Brain microvascular endothelial cell (primary cell): ENCODE results near the gene FCN2.

Experiments
- DNase-seq: peaks from one replicate; pipeline ENCODE4 v3.0.0-alpha.2; 2020
- H3K27ac ChIP-seq: fragments of 250-450 bp; sonication (Bioruptor Pico); 2 replicates; pipeline ENCODE4 v1.5.1; 2020; ENCODE audit warnings: mild to moderate bottlenecking, moderate library complexity
- H3K27me3 ChIP-seq: fragments of 250-450 bp; sonication (Bioruptor Pico); replicated peaks from 2 replicates; pipeline ENCODE4 v1.5.1; 2020; ENCODE audit warnings: mild to moderate bottlenecking
- H3K36me3 ChIP-seq: fragments of 250-450 bp; sonication (Bioruptor Pico); replicated peaks from 2 replicates; pipeline ENCODE4 v1.5.1; 2020; ENCODE audit warnings: mild to moderate bottlenecking
- H3K4me3 ChIP-seq: 2 replicates; pipeline ENCODE4 v1.5.1; 2011; ENCODE audit warnings: low read depth, mild to moderate bottlenecking, control low read depth, low read length, moderate library complexity
- CTCF ChIP-seq: IDR thresholded peaks from 2 replicates; pipeline ENCODE4 v1.5.1; 2011; ENCODE audit warnings: low read depth, mild to moderate bottlenecking, moderate library complexity, low read length, control low read depth, inconsistent platforms; ENCODE audit errors: missing control alignments
- in situ Hi-C: cut with HindIII; loops from 2 replicates; pipeline ENCODE4 v1.10.0; 2017; ENCODE audit warnings: low sequenced_read_pairs, low pct_ligation_motif_present

Gene FCN2

GRCh38 chr9:134899168-134899567, 18.6 kb downstream of the FCN2 start:
- H3K36me3 ChIP-seq, result no peaks in the 10 kb centered on the region
- no peak overlapping the region for H3K4me3 ChIP-seq
- no peak overlapping the region for H3K27ac ChIP-seq
- H3K27me3 ChIP-seq, result peaks cover 1% of the 10 kb centered on the region
- DNase-seq, result no peak
- TF ChIP-seq CTCF, result no peak
- in situ Hi-C loops, result no loop called here

- H3K4me3 ChIP-seq, result no peak overlapping the region
- TF ChIP-seq CTCF, result no peak
- DNase-seq, result no peak
- no peaks in the 10 kb centered on the region for H3K36me3 ChIP-seq
- peaks cover 1% of the 10 kb centered on the region for H3K27me3 ChIP-seq
- H3K27ac ChIP-seq, result no peak overlapping the region
- in situ Hi-C loops, result no loop called here
These were observed 19.2 kb downstream of the FCN2 start for GRCh38 chr9:134899818-134900217.

GRCh38 chr9:134902936-134903335, 22.3 kb downstream of the FCN2 start:
- H3K27me3 ChIP-seq, result peaks cover 1% of the 10 kb centered on the region
- in situ Hi-C loops, result no loop called here
- no peak overlapping the region for H3K4me3 ChIP-seq
- H3K27ac ChIP-seq, result no peak overlapping the region
- DNase-seq, result no peak
- TF ChIP-seq CTCF, result no peak
- no peaks in the 10 kb centered on the region for H3K36me3 ChIP-seq

- Histone ChIP-seq H3K27ac (no peak overlapping the region), H3K4me3 (no peak overlapping the region), H3K36me3 (no peaks in the 10 kb centered on the region), H3K27me3 (no peaks in the 10 kb centered on the region)
- in situ Hi-C loops, result no loop called here
- no peak for DNase-seq
- TF ChIP-seq CTCF, result no peak
These were observed 28.1 kb downstream of the FCN2 start for GRCh38 chr9:134908524-134909309.

GRCh38 chr9:134909511-134910481, 29.2 kb downstream of the FCN2 start:
- no peaks in the 10 kb centered on the region for H3K27me3 ChIP-seq
- no peaks in the 10 kb centered on the region for H3K36me3 ChIP-seq
- TF ChIP-seq CTCF, result no peak
- no peak overlapping the region for H3K4me3 ChIP-seq
- DNase-seq, result no peak
- in situ Hi-C loops, result no loop called here
- H3K27ac ChIP-seq, result no peak overlapping the region
